GM12878 (cell line): ENCODE data around the gene KLC4. TPM values are rescaled to one million over a fixed set of nuclear protein-coding genes. Genes with fewer than 3 reads are reported as not detected.

Experiments used
- ATAC-seq: fragments of 200-7000 bp; cut with Tn5 transposase; 3 replicates; pipeline ENCODE4 v1.9.1; 2020; ENCODE audit warnings: mild to moderate bottlenecking, moderate library complexity
- BruUV-seq: library from RNA; stranded (reverse); fragments of 400-500 nt; replicated peaks from 2 replicates; lab custom pipeline; 2021; lab: Mats Ljungman, UMichigan
- CTCF ChIA-PET: fragments of 300-600 bp; sonication (Branson Sonifier 250); formaldehyde crosslinking; extraction: SDS; loops from one replicate; lab custom pipeline; 2021; ENCODE audit warnings: inconsistent platforms; lab: Yijun Ruan, JAX
- POLR2A ChIA-PET: fragments of 350-600 bp; formaldehyde crosslinking; extraction: SDS; loops from one replicate; lab custom pipeline; 2021; ENCODE audit warnings: inconsistent platforms; lab: Charles Lee
- RAD21 ChIA-PET: fragments of 300-600 bp; sonication (Branson Sonifier 250); formaldehyde crosslinking; loops from one replicate; lab custom pipeline; 2023; ENCODE audit warnings: antibody characterized with exemption; ENCODE audit not compliant: unreplicated experiment; lab: Charles Lee
- SMC1A ChIA-PET: fragments of 300-600 bp; sonication (Branson Sonifier 250); formaldehyde crosslinking; loops from one replicate; lab custom pipeline; 2023; ENCODE audit not compliant: unreplicated experiment, uncharacterized antibody; lab: Charles Lee
- DNase-seq: peaks from one replicate; pipeline ENCODE4 v3.0.0-alpha.2; 2011; ENCODE audit warnings: low read depth, low spot score
- FAIRE-seq: peaks from 3 replicates; lab custom pipeline; 2011; peaks lifted over from hg19 to GRCh38; lab: Jason Lieb, UNC
- H2AFZ ChIP-seq: 2 replicates; pipeline ENCODE4 v1.6.0; 2011; ENCODE audit warnings: low read depth, low read length, control low read depth; ENCODE audit not compliant: control insufficient read depth
- H3K27ac ChIP-seq: 2 replicates; pipeline ENCODE4 v1.5.1; 2011; ENCODE audit warnings: control low read depth; ENCODE audit not compliant: control insufficient read depth, insufficient read depth
- H3K27me3 ChIP-seq, 2 experiments: replicated peaks in 1 of 2; 2 replicates each; pipeline versions ENCODE4 v1.6.0 to v1.6.1; 2011; ENCODE audit warnings: low read length in 1 of 2; ENCODE audit not compliant: control insufficient read depth in 2 of 2, insufficient read depth in 2 of 2
- H3K36me3 ChIP-seq, 2 experiments: 2 replicates each; pipeline ENCODE4 v1.5.1; 2011; ENCODE audit warnings: low read length in 1 of 2; ENCODE audit not compliant: control insufficient read depth in 2 of 2, insufficient read depth in 2 of 2
- H3K4me1 ChIP-seq: 2 replicates; pipeline ENCODE4 v1.6.1; 2011; ENCODE audit warnings: mild to moderate bottlenecking, low read length, moderate library complexity, mixed read lengths; ENCODE audit not compliant: control insufficient read depth, insufficient read depth
- H3K4me2 ChIP-seq: 2 replicates; pipeline ENCODE4 v1.6.0; 2011; ENCODE audit warnings: control low read depth; ENCODE audit not compliant: control insufficient read depth, insufficient read depth
- H3K4me3 ChIP-seq: fragments of 200-600 bp; sonication (generic); 2 replicates; pipeline ENCODE4 v1.5.1; 2016
- H3K79me2 ChIP-seq: 2 replicates; pipeline ENCODE4 v1.6.0; 2011; ENCODE audit warnings: low read length; ENCODE audit not compliant: control insufficient read depth, insufficient read depth
- H3K9ac ChIP-seq: 2 replicates; pipeline ENCODE4 v1.8.0; 2011; ENCODE audit warnings: low read length, control low read depth, mixed read lengths; ENCODE audit not compliant: control insufficient read depth, insufficient read depth
- H3K9me3 ChIP-seq: replicated peaks from 3 replicates; pipeline ENCODE4 v1.5.1; 2011; ENCODE audit warnings: mild to moderate bottlenecking, low read length; ENCODE audit not compliant: control insufficient read depth, insufficient read depth
- H4K20me1 ChIP-seq: 2 replicates; pipeline ENCODE4 v1.6.0; 2011; ENCODE audit not compliant: control insufficient read depth, insufficient read depth
- ATF2 ChIP-seq: IDR thresholded peaks from 2 replicates; pipeline ENCODE4 v1.6.1; 2012; ENCODE audit warnings: low read length, inconsistent platforms
- BCL11A ChIP-seq: IDR thresholded peaks from 2 replicates; pipeline ENCODE4 v1.6.1; 2011; ENCODE audit warnings: low read depth, low read length
- MLLT1 ChIP-seq: fragments of 450-650 bp; IDR thresholded peaks from 2 replicates; pipeline ENCODE4 v1.6.1; 2016; ENCODE audit warnings: mild to moderate bottlenecking
- SIX5 ChIP-seq: IDR thresholded peaks from 2 replicates; pipeline ENCODE4 v1.6.1; 2011; ENCODE audit warnings: mild to moderate bottlenecking, low read depth, low read length, moderate library complexity; ENCODE audit not compliant: severe bottlenecking
- ZNF622 ChIP-seq: fragments of 450-650 bp; IDR thresholded peaks from 2 replicates; pipeline ENCODE4 v1.6.1; 2017; ENCODE audit warnings: mild to moderate bottlenecking, inconsistent platforms
- whole genome bisulfite sequencing: methylation state at CpG from one replicate; pipeline ENCODE4 v1.1.6; 2016; ENCODE audit warnings: low lambda C conversion rate; ENCODE audit not compliant: insufficient replicate concordance, insufficient coverage; ENCODE audit errors: missing lambda C conversion rate; 5-methylcytosine and 5-hydroxymethylcytosine counted together
- in situ Hi-C: fragments of 300-500 bp; cut with MboI; formaldehyde crosslinking; loops from 9 replicates; pipeline ENCODE4 v1.14.3; 2018; ENCODE audit warnings: mixed read lengths
- intact Hi-C: fragments of 100-400 bp; cut with micrococcal nuclease; formaldehyde crosslinking; loops from one replicate; pipeline ENCODE4 v1.14.2; 2022; ENCODE audit not compliant: unreplicated experiment
- polyA plus RNA-seq, 11 experiments: library from polyadenylated mRNA; depleted of rRNA in 4 of 11; unstranded in 6 of 11; stranded (reverse) in 5 of 11; fragments of >200 nt; fragmentation: Nextera tagmentation in 4 of 11; fragmentation: Illumina TruSeq in 1 of 11; extraction: Ambion mirVana in 4 of 11; extraction: Trizol in 1 of 11; gene quantifications; 1 replicate in 1 of 11; 2 replicates in 10 of 11; pipeline versions ENCODE4 v1.2.1 to v1.2.3, GENCODE V29; 2011 to 2016; ENCODE audit warnings: inconsistent platforms in 2 of 11, missing spikeins in 2 of 11, low read depth in 1 of 11
- total RNA-seq, 4 experiments: library from RNA; depleted of rRNA in 3 of 4; stranded (reverse); fragments of >200 nt in 3 of 4; fragmentation: Illumina TruSeq in 1 of 4; extraction: Trizol in 1 of 4; gene quantifications; 2 replicates each; pipeline versions ENCODE4 v1.2.1 to v1.2.3, GENCODE V29; 2013 to 2021

The KLC4 gene
- total and polyA plus RNA-seq, 10 of the 15 experiments (the other 5 are each of a cell fraction or from before 2014, with no cell fraction given) = 0.90 to 13.4 (median 6.9) TPM

DNA sequence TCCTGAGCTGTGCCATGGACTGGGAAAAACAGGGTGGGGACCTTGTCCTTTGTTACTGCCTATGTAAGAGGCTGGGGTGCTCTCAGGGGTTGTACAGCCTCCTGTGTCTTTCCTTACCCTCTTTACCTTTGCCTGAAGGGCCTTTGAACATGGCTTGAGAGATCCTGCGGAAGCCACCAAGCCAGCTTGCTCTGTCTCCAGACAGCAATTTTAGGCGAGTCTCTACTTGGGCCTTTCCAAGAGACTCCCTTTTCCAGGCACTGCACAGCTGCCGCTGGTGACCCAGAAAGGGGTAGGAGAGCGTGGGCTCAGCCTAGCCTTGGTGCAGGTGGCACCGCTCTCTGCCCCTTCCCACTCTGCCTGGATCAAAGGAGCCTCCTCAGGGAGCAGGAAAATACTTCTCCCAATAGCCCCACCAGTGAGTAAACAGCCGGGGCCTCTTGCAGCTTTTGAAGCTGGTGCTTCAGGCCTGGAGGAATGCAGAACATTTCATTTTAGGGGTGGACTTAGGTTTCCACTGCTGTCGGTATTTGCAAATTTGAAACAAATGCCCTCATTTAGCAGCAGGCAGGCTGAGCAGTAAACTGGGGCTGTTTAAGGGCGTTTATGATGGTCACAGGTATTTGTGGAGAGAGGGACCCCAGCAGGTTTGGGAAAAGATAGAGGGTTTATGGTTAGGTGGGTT, 30.6 kb downstream of the KLC4 start (continued):
- TF ChIP-seq MLLT1 = no peak

GRCh38 chr6:43090559-43090956, 31.1 kb downstream of the KLC4 start:
- Histone ChIP-seq H3K9me3 (no peaks in the 10 kb centered on the region), H3K36me3 (no peaks in the 10 kb centered on the region), H3K9ac (no peak overlapping the region), H3K27ac (no peak overlapping the region), H3K4me3 (no peak overlapping the region), H3K27me3 (no peaks in the 10 kb centered on the region), H3K4me2 (no peak overlapping the region), H3K79me2 (no peaks in the 10 kb centered on the region), H3K4me1 (peaks cover 14% of the 10 kb centered on the region), H2AFZ (no peak overlapping the region), H4K20me1 (no peaks in the 10 kb centered on the region)
- DNase-seq = no peak
- 66% methylated on average over 2 of the region's 2 CpGs for WGBS
- ChIA-PET CTCF (interaction anchor here (1.5 kb wide), 1 partner anchor 53 kb away, joined by 4 read pairs; no protein-coding TSS in a partner anchor), RAD21 (no interaction called here), SMC1A (interaction anchor here (0.6 kb wide), 1 partner anchor 164 kb away, joined by 3 read pairs; no protein-coding TSS in a partner anchor), POLR2A (interaction anchor here (0.6 to 0.7 kb wide), 2 partner anchors 11 to 382 kb away, joined by 4 to 5 read pairs; no protein-coding TSS in a partner anchor)
- no peak for FAIRE-seq
- TF ChIP-seq ZNF622 (no peak), ATF2 (no peak), SIX5 (no peak), BCL11A (no peak)
- in situ Hi-C loops = no loop called here
- ATAC-seq = no peak
- BruUV-seq = no TSS peak
- intact Hi-C loops = no loop called here
